Stomach smooth muscle (tissue), 2 donors: ENCODE data around the gene SIVA1.
"Not testable (repeated sequence)": the region's sequence is repeated elsewhere in the genome, so short reads cannot be mapped to it uniquely, and the experiment has no call there.

ENCODE experiments used
- H3K27ac ChIP-seq: one replicate; pipeline ENCODE4 v1.7.0; 2013; ENCODE audit warnings: mild to moderate bottlenecking, low read length, inconsistent platforms
- H3K27me3 ChIP-seq, 2 donors: one replicate each; pipeline ENCODE4 v1.7.0; 2013; ENCODE audit warnings: low read length in 2 of 2; ENCODE audit not compliant: insufficient read depth in 2 of 2, control insufficient read depth in 1 of 2
- H3K36me3 ChIP-seq, 2 donors: one replicate each; pipeline ENCODE4 v1.7.0; 2013; ENCODE audit warnings: low read length in 2 of 2; ENCODE audit not compliant: control insufficient read depth in 2 of 2, insufficient read depth in 2 of 2
- H3K4me1 ChIP-seq: one replicate; pipeline ENCODE4 v1.7.0; 2013; ENCODE audit warnings: low read length; ENCODE audit not compliant: control insufficient read depth, insufficient read depth
- H3K4me3 ChIP-seq, 2 donors: one replicate each; pipeline ENCODE4 v1.7.0; 2013; ENCODE audit warnings: low read length in 2 of 2
- H3K9ac ChIP-seq, 2 donors: one replicate each; pipeline ENCODE4 v1.7.0; 2013; ENCODE audit warnings: low read length in 2 of 2, mild to moderate bottlenecking in 1 of 2
- H3K9me3 ChIP-seq, 2 donors: one replicate each; pipeline ENCODE4 v1.7.0; 2013; ENCODE audit warnings: low read length in 2 of 2; ENCODE audit not compliant: control insufficient read depth in 2 of 2
- donor health status: healthy.
- donor health status: Pancreatic carcinoma.

Gene SIVA1

DNA sequence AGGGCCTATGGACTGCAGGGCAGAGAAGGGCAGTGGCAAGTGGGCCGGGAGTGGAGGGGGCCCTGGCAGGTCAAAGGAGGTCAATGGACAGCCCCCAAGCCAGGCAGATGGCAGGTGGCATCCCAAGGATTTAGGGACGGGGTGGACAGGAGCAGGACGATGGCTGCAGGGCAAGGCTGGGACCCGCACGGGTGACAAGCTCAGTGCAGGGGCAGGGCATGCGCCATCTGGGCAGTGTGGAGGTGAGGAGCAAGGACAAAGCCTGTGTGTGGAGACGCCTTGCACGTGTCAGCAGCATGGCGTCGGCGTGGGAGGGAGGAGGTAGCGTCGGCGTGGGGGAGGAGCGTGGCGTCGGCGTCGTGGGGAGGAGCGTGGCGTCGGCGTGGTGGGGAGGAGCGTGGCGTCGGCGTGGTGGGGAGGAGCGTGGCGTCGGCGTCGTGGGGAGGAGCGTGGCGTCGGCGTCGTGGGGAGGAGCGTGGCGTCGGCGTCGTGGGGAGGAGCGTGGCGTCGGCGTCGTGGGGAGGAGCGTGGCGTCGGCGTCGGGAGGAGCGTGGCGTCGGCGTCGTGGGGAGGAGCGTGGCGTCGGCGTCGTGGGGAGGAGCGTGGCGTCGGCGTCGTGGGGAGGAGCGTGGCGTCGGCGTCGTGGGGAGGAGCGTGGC is 23.6 kb upstream of the SIVA1 start:
- H3K36me3 ChIP-seq, H3K27me3 ChIP-seq, H3K27ac ChIP-seq, H3K9me3 ChIP-seq, H3K9ac ChIP-seq, H3K4me3 ChIP-seq: not testable (repeated sequence)
- H3K4me1 ChIP-seq, result peaks cover 23% of the 10 kb centered on the region

- Histone ChIP-seq H3K27ac (no peak overlapping the region), H3K27me3 (peaks cover 0 to 2% of the 10 kb centered on the region in 2 donors), H3K9me3 (no peaks in the 10 kb centered on the region), H3K36me3 (no peaks in the 10 kb centered on the region), H3K9ac (no peak overlapping the region), H3K4me3 (no peak overlapping the region), H3K4me1 (peaks cover 20% of the 10 kb centered on the region)
Observed at GRCh38 chr14:104729835-104730181, 23.1 kb upstream of the SIVA1 start.

DNA sequence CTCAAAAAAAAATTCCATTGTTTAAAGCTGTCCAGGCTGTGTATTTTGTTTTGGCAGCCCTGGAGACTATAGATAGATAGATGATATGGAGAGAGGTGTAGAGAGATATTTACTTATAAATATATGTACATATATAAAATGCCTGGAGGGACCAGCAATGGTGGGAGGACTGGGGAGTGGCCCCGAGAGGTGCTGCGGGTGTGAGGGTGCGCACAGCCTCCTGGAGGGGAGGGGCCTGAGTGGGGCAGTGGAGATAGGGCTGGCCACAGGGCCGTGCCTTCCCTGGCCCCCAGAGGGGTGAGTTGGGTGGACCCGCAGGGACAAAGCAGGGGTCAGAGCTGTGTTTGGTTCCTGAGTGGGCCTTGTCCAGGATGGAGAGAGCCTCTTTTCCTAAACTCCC is 22.5 kb upstream of the SIVA1 start:
- no peaks in the 10 kb centered on the region for H3K9me3 ChIP-seq
- H3K27me3 ChIP-seq, result no peaks in the 10 kb centered on the region
- no peak overlapping the region for H3K4me3 ChIP-seq
- peaks cover 19% of the 10 kb centered on the region for H3K4me1 ChIP-seq
- H3K27ac ChIP-seq, result no peak overlapping the region
- H3K36me3 ChIP-seq, result no peaks in the 10 kb centered on the region
- no peak overlapping the region for H3K9ac ChIP-seq

DNA sequence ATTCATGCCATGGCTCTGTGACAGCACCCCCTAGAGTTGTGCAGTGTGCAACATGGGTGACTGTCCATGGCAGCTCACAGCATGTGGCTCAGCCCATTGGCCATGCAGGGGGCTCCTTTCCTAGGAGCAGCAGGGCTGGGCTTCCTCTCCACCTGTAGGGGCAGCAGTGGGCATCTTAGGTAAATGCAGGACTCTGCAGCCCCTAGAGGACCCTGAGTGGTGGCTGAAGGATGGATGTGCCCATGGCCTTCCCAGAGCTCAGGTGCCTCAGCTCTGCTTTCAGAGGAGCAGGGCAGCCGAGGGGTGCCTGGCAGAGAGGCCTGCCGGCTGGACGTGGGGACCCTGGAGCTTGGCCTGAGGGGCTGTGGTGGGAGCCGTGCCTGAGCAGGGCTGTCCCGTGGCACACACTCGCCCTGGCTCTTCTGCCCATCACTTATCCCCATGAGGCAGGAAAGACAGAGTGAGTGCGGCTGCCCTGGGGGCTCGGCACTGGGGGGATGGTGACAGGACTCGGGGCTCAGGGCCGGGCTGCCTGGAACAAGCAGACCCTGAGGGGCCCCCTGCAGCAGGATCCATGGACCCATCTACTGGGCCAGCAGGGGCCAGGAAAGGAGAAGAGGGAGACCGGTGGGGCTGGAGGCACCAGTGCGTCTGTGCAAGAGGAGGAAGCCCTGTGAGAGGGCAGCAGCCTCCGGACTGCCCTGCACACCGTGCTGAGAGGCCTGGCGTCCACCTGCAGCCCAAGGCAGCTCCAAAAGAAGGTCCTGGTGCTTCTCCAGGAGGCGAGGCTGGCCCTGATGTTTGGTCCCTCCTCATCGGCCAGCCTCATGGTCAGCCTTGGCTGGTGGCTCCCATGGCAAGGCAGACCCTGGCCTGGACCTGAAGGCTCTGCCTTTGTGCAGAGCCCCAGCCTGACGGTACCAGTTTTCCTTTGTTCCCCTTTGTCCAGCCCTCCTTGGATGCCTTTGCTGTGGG is 21.3 kb upstream of the SIVA1 start:
- Histone ChIP-seq H3K9me3 (no peaks in the 10 kb centered on the region), H3K27ac (no peak overlapping the region), H3K4me1 (peaks cover 29% of the 10 kb centered on the region), H3K4me3 (no peak overlapping the region), H3K27me3 (no peaks in the 10 kb centered on the region), H3K9ac (no peak overlapping the region), H3K36me3 (no peaks in the 10 kb centered on the region)

DNA sequence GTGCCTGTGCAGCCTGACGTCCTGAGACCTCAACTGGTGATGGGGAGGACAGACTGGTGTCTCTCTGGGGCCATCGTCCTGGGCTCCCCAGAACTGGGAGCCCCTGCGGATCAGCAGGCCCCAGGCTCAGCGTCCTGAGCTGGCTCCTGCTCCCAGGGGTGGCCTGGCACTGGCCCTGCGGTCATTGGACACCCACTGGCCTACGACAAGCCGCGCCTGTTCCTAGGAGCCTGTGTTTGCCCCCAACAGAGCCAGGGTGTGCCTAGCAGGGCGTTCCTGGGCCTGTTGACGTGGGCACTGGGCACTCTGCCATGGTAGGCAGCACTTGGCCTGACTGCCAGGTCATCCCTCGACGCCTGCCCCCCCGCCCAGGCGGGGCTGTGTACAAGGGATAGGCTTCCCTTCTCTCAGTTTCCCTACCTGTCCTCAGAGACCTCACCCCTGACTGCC is 20.6 kb upstream of the SIVA1 start:
- Histone ChIP-seq H3K9me3 (no peaks in the 10 kb centered on the region), H3K4me1 (peaks cover 30% of the 10 kb centered on the region), H3K4me3 (no peak overlapping the region), H3K36me3 (no peaks in the 10 kb centered on the region), H3K27ac (no peak overlapping the region), H3K9ac (no peak overlapping the region), H3K27me3 (no peaks in the 10 kb centered on the region)

DNA sequence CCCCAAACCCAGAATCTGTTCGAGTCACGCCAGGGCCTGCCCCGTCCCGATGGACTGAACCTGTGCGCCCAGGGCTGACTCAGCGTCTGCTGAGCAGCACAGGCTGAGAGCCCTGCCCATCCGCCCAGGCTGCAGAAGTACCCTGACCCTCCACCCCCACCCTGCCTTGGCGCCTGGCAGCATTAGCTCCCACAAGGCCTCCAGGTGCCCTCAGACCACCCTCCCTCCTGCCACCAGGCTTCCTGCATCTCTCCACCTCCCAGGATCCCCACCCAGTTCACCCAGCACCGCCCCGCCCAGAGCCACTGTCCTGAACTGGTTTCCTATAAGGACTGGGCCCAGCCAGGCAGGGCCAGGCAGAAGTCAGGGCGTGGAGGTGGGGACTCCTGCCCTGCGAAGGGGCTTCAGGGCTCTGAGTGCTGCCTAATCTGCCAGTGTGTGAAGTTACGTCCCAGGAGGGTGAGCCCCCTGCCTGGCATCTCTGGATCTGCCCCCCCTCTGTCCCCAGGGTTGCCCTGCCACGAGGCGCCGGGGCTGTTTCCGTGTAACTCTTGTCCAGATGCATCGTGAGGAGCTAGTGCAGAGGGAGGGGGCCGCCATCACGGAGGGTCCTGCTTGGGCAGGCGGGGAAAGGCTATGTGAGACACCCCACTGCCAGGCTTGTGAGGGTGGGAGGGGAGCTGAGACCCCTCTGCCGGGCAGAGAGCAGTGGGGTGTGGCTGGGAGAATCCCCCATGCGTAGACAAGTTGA is 19.8 kb upstream of the SIVA1 start:
- no peak overlapping the region for H3K27ac ChIP-seq

DNA sequence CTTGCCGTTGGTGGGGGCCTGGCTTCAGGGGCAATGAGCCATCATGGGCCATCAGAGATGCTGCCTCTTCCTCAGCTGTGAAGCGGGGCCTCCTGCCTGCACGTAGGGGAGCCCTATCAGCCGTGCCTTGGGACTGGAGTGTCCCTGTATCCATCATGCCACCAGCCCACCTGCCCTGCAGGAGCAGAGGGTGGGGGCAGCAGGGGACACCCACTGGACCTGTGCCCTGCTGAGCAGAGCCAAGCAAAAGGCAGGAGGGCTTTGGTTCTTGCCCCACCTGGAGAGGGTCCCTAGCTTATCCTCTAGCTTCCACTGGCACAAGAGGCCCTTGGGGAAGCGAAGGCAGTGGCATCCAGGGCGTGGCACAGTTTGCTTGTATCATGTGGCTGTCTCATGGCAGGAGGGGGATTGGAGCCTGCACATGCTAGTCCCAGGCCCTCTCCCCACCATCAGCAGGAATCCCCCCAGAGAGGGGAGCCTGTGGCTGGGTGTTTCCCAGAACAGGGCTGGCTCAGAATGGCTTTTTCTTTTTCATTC is 18.8 kb upstream of the SIVA1 start:
- Histone ChIP-seq H3K4me1 (peaks cover 30% of the 10 kb centered on the region), H3K27me3 (no peaks in the 10 kb centered on the region), H3K9ac (no peak overlapping the region), H3K36me3 (no peaks in the 10 kb centered on the region), H3K27ac (no peak overlapping the region), H3K9me3 (no peaks in the 10 kb centered on the region), H3K4me3 (no peak overlapping the region)

More for the DNA sequence above, 19.8 kb upstream of the SIVA1 start:
- Histone ChIP-seq H3K9ac (no peak overlapping the region), H3K4me1 (peaks cover 30% of the 10 kb centered on the region), H3K4me3 (no peak overlapping the region), H3K27me3 (no peaks in the 10 kb centered on the region), H3K36me3 (no peaks in the 10 kb centered on the region), H3K9me3 (no peaks in the 10 kb centered on the region)

GRCh38 chr14:104734601-104734990 is 18.4 kb upstream of the SIVA1 start:
- no peak overlapping the region for H3K27ac ChIP-seq
- H3K4me3 ChIP-seq, result no peak overlapping the region
- H3K36me3 ChIP-seq, result no peaks in the 10 kb centered on the region
- no peaks in the 10 kb centered on the region for H3K9me3 ChIP-seq
- H3K4me1 ChIP-seq, result peaks cover 30% of the 10 kb centered on the region
- no peaks in the 10 kb centered on the region for H3K27me3 ChIP-seq
- H3K9ac ChIP-seq, result no peak overlapping the region

DNA sequence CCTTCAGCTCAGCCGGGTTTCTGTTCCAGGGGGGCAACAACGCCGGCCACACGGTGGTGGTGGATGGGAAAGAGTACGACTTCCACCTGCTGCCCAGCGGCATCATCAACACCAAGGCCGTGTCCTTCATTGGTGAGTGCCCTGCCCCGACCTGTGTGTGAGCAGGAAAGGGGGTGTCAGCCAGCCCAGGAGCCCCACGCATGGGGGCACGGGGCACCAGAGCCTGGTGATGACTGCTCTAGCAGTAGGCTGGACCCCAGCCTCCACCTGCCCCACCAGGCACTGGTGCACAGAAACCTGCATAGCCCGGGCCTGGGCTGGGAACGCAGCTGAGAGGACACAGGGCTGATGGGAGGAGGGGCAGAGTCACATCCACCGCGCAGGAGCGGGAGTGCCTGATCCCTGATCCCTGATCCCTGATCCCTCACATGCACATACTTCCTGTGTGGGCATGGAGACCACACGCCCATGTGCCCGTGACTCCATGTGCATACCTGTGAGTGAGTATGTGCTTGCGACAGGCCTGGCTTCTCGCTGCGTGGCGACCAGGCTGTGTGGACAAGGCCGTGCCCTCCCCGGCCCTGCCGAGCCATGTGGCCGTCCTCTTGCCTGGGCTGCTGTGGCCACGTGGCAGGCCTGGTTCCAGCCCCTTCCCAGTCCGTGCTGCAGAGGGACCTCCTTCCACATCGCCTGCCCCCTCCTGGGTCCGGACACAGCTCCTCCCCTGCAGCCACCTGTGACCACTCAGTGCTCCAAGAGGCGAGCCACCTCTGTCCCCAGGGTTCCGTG is 17.8 kb upstream of the SIVA1 start:
- H3K27ac ChIP-seq, result no peak overlapping the region

More for the DNA sequence above, 17.8 kb upstream of the SIVA1 start:
- peaks cover 0 to 3% of the 10 kb centered on the region in 2 donors for H3K36me3 ChIP-seq
- no peaks in the 10 kb centered on the region for H3K9me3 ChIP-seq
- H3K4me1 ChIP-seq, result peaks cover 30% of the 10 kb centered on the region
- H3K9ac ChIP-seq, result no peak overlapping the region
- H3K4me3 ChIP-seq, result no peak overlapping the region
- H3K27me3 ChIP-seq, result no peaks in the 10 kb centered on the region
